Lower leg skin (tissue), 3 donors: ENCODE measurements around the gene CYB561D2.

Experiments used
- CTCF ChIP-seq, 3 donors: fragments of 450-650 bp; IDR thresholded peaks; one replicate each; pipeline ENCODE4 v1.5.1; 2016; ENCODE audit warnings: antibody characterized with exemption in 3 of 3, mild to moderate bottlenecking in 3 of 3, moderate library complexity in 2 of 3
- POLR2A ChIP-seq, 2 donors: fragments of 450-650 bp; IDR thresholded peaks; one replicate each; pipeline ENCODE4 v1.6.1; 2016 to 2017; ENCODE audit warnings: antibody characterized with exemption in 2 of 2, mild to moderate bottlenecking in 1 of 2, moderate library complexity in 1 of 2

GRCh38 chr3:50333744-50334328 is 16.8 kb upstream of the CYB561D2 start:
- TF ChIP-seq CTCF (IDR thresholded peaks at IDR 0.05): no peak
- no peak for TF ChIP-seq POLR2A (IDR thresholded peaks at IDR 0.05)
